ENCODE data around the gene GPR143.

Gene GPR143

DNA sequence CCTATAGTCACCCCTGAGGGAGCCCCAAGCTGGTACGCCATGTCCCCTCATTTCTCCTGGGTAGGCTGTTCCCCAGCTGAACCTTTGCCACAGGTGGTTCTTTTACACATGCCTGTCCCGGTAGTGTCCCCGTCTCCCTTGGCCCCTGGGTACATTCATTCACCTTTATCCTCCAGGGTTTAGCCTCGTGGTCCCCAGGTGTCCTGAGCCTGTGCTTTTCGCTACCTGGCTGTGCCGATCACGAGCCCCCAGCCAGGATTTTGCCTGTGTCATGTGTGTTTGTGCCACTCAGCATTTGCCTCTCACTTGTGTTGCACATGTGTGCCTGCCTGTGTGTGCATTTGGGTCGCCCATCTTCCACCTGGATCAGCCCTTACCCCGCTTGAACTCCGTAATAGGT is 57.6 kb downstream of the GPR143 start:
- no peak for DNase-seq (ENCODE audit: low read depth)

- DNase-seq (ENCODE audit: low read depth) = no peak
These were observed 58.2 kb downstream of the GPR143 start for GRCh38 chrX:9707306-9708033.

GRCh38 chrX:9706421-9706820 is 59.2 kb downstream of the GPR143 start:
- DNase-seq (ENCODE audit: low read depth) = no peak

DNA sequence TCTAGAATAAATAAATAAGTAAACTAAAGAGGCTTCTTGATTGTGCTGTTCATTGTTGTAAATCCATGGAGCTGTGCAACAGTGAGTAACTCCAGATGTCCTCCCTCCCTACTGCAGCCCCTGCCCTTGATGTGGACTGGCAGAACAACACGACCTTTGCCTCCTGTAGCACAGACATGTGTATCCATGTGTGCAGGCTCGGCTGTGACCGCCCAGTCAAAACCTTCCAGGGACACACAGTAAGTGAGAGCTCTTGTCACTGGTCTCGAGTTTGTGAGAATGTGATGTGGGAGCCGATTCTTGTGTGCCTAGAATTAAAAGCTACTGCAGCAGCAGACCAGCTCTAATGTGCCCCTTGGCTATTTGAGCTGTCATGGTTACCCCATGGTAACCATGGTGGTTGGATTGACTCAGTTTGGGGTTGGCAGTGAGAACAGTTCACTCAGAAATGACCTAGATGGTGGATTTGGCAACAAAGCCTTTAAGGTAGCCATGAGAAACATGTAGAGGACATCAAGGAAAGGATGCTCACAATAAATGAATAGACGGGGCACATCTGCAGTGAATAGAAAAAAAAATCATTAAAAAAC is 60.7 kb downstream of the GPR143 start:
- DNase-seq (ENCODE audit: low read depth) = no peak

GRCh38 chrX:9703406-9703805 is 62.2 kb downstream of the GPR143 start:
- no peak for DNase-seq (ENCODE audit: low read depth)

GRCh38 chrX:9701790-9702189 is 63.9 kb downstream of the GPR143 start:
- DNase-seq (ENCODE audit: low read depth) = no peak

DNA sequence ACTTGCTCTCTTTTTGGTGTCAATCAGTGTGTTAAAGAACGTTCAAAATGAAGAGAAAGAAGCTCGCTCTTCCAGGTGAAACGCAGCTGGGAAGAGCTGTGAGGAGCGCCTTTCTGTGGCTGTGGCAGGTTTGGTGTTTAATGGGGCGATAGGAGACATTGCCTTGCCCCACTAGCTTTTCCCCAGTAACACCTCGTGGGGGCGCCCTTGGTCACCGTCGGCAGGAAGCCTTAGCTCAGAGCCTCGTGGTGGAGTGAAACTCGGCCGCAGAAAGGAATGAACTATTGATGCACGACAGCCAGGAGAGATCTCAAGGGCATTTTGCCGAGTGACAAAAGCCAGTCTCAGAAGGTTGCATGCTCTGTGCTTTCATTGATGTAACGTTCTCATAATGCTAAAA is 65.1 kb downstream of the GPR143 start:
- no peak for DNase-seq (ENCODE audit: low read depth)

GRCh38 chrX:9698576-9698975 is 67.1 kb downstream of the GPR143 start:
- DNase-seq (ENCODE audit: low read depth) = no peak

GRCh38 chrX:9693307-9694001 is 72.2 kb downstream of the GPR143 start:
- DNase-seq (ENCODE audit: low read depth) = no peak

GRCh38 chrX:9690046-9690445 is 75.6 kb downstream of the GPR143 start:
- no peak for DNase-seq (ENCODE audit: low read depth)

GRCh38 chrX:9688833-9689232 is 76.8 kb downstream of the GPR143 start:
- no peak for DNase-seq (ENCODE audit: low read depth)

DNA sequence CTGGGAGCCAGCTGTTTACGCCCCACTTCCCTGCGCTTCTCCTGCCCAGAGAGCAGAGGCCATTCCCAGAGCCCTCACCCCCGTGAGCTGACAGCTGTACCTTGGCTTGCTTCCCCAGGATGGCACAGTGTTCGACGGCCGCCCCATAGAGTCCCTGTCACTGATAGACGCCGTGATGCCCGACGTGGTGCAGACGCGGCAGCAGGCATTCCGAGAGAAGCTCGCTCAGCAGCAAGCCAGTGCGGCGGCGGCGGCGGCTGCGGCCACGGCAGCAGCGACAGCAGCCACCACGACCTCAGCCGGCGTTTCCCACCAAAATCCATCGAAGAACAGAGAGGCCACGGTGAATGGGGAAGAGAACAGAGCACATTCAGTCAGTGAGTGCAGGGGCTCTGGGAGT is 77.7 kb downstream of the GPR143 start:
- DNase-seq (ENCODE audit: low read depth) = no peak

- DNase-seq (ENCODE audit: low read depth) = no peak
These were observed 82.3 kb downstream of the GPR143 start for GRCh38 chrX:9683350-9683749.

DNA sequence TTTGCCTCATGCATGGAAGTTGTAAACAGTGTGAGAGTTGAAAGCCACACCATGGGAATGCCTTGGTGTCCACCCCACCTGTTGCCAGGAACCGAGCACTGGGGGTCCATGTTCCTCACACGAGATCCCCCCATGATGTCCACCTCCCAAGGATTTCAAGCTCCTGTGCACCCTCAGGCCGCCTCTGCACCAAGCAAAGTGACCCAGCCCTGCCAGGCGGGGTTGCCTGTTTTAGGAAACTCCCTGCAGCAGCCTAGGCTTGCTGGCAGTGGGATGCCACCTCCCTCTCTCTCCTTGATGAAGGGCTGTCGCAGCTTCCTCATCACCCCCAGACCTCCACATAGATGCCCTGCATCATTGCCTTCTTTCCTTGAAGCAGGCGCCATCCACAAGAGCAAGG is 82.8 kb downstream of the GPR143 start:
- DNase-seq (ENCODE audit: low read depth) = no peak

DNA sequence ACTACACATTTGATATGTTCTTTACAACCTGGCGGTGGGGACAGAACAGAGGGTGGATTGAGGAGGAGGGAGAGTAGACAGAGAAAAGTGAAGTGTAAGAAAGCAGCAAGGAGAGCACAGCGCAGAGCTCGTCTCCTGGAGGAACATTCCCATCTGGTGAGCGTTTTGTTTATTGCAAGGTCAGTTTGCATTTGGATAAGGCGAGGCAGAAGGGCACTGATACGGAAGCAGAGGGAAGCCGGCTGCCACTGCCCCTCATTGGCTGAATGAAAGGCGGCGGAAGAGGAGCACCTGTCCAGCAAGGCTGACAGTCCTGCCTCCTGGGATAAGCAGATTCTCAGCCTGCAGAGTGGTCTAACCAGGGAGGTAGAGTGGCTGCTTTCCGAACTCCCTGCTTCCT is 83.2 kb downstream of the GPR143 start:
- DNase-seq (ENCODE audit: low read depth) = peak; percentile 27

DNA sequence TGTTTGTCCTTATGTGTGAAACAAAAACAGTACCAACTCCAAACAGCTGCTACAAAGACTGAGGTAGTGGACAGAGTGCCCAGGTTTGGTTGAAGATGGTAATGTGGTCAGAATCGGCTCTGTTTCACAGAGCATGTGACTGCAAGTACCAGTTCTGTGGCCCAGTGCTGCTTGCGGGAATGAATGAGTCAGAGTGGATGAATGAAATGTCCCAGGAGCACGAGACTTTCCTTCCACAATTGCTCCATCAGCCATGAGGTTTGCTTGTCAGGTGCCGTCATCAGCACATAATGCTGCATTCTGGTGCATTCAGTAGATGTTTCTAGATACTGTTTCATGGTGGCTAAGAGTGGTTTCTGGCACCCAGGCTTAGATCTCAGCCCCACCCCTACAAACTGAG is 84.2 kb downstream of the GPR143 start:
- peak; percentile 60 for DNase-seq (ENCODE audit: low read depth)

- no peak for DNase-seq (ENCODE audit: low read depth)
These were observed 84.6 kb downstream of the GPR143 start for GRCh38 chrX:9681011-9681410.

GRCh38 chrX:9678215-9678965 is 87.3 kb downstream of the GPR143 start:
- no peak for DNase-seq (ENCODE audit: low read depth)

- DNase-seq (ENCODE audit: low read depth) = peak; percentile 35
These were observed 88.4 kb downstream of the GPR143 start for GRCh38 chrX:9677098-9677739.

DNA sequence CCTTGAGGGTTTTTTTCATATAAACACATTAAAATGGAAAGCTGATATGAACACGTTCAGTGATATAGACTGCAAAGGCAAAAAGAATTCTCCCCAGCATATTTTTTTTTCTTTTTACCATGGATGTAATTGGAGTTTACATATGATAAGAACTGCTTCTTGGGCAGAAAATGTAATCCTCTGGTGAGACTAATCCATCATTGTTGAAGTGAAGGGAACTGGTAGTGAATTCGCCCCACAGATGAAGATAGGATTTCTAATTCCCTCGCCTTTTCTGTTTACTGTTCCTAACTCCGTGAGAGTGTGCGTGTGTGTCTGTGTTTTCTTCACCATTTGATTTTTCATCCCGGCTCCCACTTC is 88.9 kb downstream of the GPR143 start:
- DNase-seq (ENCODE audit: low read depth) = no peak

GRCh38 chrX:9676306-9676705 is 89.3 kb downstream of the GPR143 start:
- DNase-seq (ENCODE audit: low read depth) = no peak

Measured in ELR (cell line).